Tibial artery (tissue), 4 donors: ENCODE measurements around the gene ETS1.

Source experiments
- DNase-seq, 2 donors: peaks; one replicate each; pipeline ENCODE4 v3.0.0-alpha.2; 2019
- H3K27ac ChIP-seq, 2 donors: fragments of 200-600 bp; sonication (generic) in 1 of 2; 1 replicate in 1 of 2; 2 replicates in 1 of 2; pipeline ENCODE4 v1.5.1; 2018 to 2019; ENCODE audit warnings: mild to moderate bottlenecking in 1 of 2
- H3K27me3 ChIP-seq, 2 donors: fragments of 200-600 bp; sonication (generic) in 1 of 2; one replicate each; pipeline versions ENCODE4 v1.5.1 to v1.6.0; 2016 to 2019
- H3K36me3 ChIP-seq, 3 donors: fragments of 200-600 bp; sonication (generic) in 2 of 3; one replicate each; pipeline ENCODE4 v1.5.1; 2016 to 2019; ENCODE audit warnings: mild to moderate bottlenecking in 2 of 3
- H3K4me1 ChIP-seq, 4 donors: fragments of 200-600 bp; sonication (generic) in 2 of 4; 1 replicate in 3 of 4; 2 replicates in 1 of 4; pipeline ENCODE4 v1.5.1; 2016 to 2019
- H3K4me3 ChIP-seq, 2 donors: fragments of 200-600 bp; sonication (generic) in 1 of 2; 1 replicate in 1 of 2; 2 replicates in 1 of 2; pipeline ENCODE4 v1.5.1; 2018 to 2019; ENCODE audit warnings: mild to moderate bottlenecking in 2 of 2
- H3K9me3 ChIP-seq, 3 donors: fragments of 200-600 bp; sonication (generic) in 1 of 3; one replicate each; pipeline ENCODE4 v1.5.1; 2016 to 2019
- CTCF ChIP-seq, 2 experiments: fragments of 200-600 bp in 1 of 2; fragments of 450-650 bp in 1 of 2; IDR thresholded peaks; one replicate each; pipeline ENCODE4 v1.5.1; 2017 to 2019; ENCODE audit warnings: antibody characterized with exemption in 2 of 2, mild to moderate bottlenecking in 1 of 2, moderate library complexity in 1 of 2
- intact Hi-C: fragments of 100-400 bp; cut with DNase I; formaldehyde crosslinking; loops from one replicate; pipeline ENCODE4 v1.15.0; 2023; ENCODE audit warnings: low total_unique reads

ETS1 gene

GRCh38 chr11:128609785-128610184 lies 22.4 kb upstream of the ETS1 start:
- Histone ChIP-seq H3K4me3 (no peak overlapping the region), H3K36me3 (no peaks in the 10 kb centered on the region), H3K27me3 (peaks cover 0 to 9% of the 10 kb centered on the region in 2 donors), H3K4me1 (no peaks in the 10 kb centered on the region), H3K27ac (no peak overlapping the region), H3K9me3 (no peaks in the 10 kb centered on the region)
- intact Hi-C loops = no loop called here
- DNase-seq = no peak
- TF ChIP-seq CTCF (IDR thresholded peaks at IDR 0.05) = no peak

GRCh38 chr11:128608746-128609407 lies 21.5 kb upstream of the ETS1 start:
- intact Hi-C loops = no loop called here
- no peaks in the 10 kb centered on the region for H3K36me3 ChIP-seq
- no peak for DNase-seq

GRCh38 chr11:128607819-128608218 lies 20.5 kb upstream of the ETS1 start:
- Histone ChIP-seq H3K27ac (no peak overlapping the region), H3K27me3 (no peaks in the 10 kb centered on the region)
- intact Hi-C loops = no loop called here

More at GRCh38 chr11:128608746-128609407, 21.5 kb upstream of the ETS1 start:
- no peak for TF ChIP-seq CTCF (IDR thresholded peaks at IDR 0.05)
- no peaks in the 10 kb centered on the region for H3K9me3 ChIP-seq
- H3K4me3 ChIP-seq = no peak overlapping the region
- no peak overlapping the region for H3K27ac ChIP-seq
- no peaks in the 10 kb centered on the region for H3K4me1 ChIP-seq
- H3K27me3 ChIP-seq = peaks cover 0 to 2% of the 10 kb centered on the region in 2 donors

DNA sequence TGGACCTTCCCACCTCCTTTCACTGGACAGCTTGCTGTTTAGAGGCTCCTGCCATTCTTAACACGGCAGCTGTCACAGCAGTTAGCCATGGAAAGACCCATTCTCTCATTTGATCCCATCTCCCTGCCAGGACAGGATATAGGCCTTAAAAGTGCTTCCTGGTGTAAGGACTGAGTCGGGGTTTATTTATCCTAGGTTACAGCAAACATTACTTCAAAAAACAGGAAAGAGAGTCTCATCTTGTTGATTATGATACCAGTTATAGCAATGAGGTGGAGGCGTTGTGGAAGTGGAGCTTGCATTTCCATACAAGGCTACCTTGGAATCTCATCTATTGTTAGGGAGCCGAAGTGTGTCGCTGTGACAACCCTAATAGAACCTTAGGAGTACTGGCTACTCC lies 17.4 kb upstream of the ETS1 start:
- no peaks in the 10 kb centered on the region for H3K4me1 ChIP-seq
- no peak overlapping the region for H3K4me3 ChIP-seq
- H3K27ac ChIP-seq = no peak overlapping the region
- no peak for DNase-seq
- no peaks in the 10 kb centered on the region for H3K27me3 ChIP-seq
- no peak for TF ChIP-seq CTCF (IDR thresholded peaks at IDR 0.05)
- no peaks in the 10 kb centered on the region for H3K36me3 ChIP-seq
- intact Hi-C loops = no loop called here
- no peaks in the 10 kb centered on the region for H3K9me3 ChIP-seq

More at GRCh38 chr11:128607819-128608218, 20.5 kb upstream of the ETS1 start:
- Histone ChIP-seq H3K4me1 (no peaks in the 10 kb centered on the region), H3K36me3 (no peaks in the 10 kb centered on the region), H3K4me3 (no peak overlapping the region), H3K9me3 (no peaks in the 10 kb centered on the region)
- DNase-seq = no peak
- TF ChIP-seq CTCF (IDR thresholded peaks at IDR 0.05) = no peak

DNA sequence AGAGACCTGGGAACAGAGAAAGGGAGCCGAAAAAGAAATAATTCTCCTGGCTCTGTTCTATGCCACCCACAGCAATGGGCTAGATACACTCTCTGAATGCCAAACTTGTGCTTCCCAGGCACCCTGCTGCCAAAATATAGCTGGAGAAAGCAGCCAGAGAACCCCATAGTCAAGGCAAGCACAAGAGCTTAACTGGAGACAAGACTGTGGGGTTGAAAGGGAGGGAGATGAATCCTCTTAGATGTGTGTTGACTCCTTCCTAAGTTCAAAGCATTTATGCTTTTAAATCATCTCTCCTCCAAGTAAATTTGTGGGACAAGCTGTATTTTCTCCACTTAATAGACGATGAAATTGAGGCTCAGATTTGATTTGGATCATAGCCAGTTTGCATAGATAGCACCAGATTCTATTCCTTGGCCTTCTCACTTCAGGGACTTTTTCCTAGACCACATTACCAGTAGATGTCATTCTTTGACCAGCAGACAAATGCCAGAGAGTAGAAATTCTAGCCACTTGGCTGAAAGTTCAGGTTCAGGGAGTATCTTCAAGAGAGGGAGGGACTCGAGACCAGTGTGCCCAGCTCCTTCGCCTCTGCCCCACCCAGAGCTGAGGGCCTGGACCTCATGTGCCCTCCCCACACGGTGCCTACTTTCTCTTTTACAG lies 16.5 kb upstream of the ETS1 start:
- intact Hi-C loops = no loop called here
- H3K27ac ChIP-seq = no peak overlapping the region
- H3K27me3 ChIP-seq = no peaks in the 10 kb centered on the region

More for the DNA sequence above, 16.5 kb upstream of the ETS1 start:
- H3K36me3 ChIP-seq = no peaks in the 10 kb centered on the region
- TF ChIP-seq CTCF (IDR thresholded peaks at IDR 0.05) = no peak
- H3K4me1 ChIP-seq = no peaks in the 10 kb centered on the region
- no peaks in the 10 kb centered on the region for H3K9me3 ChIP-seq
- no peak overlapping the region for H3K4me3 ChIP-seq
- DNase-seq = no peak
